Fibroblast of mammary gland (primary cell): ENCODE results near the gene GAD1.

Experiments
- DNase-seq: peaks from one replicate; pipeline ENCODE4 v3.0.0-alpha.2; 2010; ENCODE audit warnings: low read depth
- H3K4me3 ChIP-seq: 2 replicates; pipeline ENCODE4 v1.5.1; 2011; ENCODE audit warnings: low read depth, mild to moderate bottlenecking, low read length, moderate library complexity; ENCODE audit not compliant: control insufficient read depth
- TF ChIP-seq, protein P1 (sequence below): conservative IDR thresholded peaks from 2 replicates; pipeline ENCODE4 v1.5.1; 2011; ENCODE audit warnings: low read depth, low read length, inconsistent platforms; ENCODE audit not compliant: control insufficient read depth, insufficient read depth

Gene GAD1

DNA sequence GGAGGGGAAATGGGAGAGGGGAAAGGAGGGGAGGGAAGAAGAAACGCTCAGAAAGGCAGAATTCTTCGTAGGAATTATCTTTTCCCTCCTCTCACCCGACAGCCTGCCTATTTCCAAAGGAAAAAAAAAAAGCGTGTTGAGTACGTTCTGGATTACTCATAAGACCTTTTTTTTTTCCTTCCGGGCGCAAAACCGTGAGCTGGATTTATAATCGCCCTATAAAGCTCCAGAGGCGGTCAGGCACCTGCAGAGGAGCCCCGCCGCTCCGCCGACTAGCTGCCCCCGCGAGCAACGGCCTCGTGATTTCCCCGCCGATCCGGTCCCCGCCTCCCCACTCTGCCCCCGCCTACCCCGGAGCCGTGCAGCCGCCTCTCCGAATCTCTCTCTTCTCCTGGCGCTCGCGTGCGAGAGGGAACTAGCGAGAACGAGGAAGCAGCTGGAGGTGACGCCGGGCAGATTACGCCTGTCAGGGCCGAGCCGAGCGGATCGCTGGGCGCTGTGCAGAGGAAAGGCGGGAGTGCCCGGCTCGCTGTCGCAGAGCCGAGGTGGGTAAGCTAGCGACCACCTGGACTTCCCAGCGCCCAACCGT is at the start of gene GAD1:
Gene GAD1, plus strand, starts transcription at position 384 of the 589 bp plus-strand sequence. CDS start 1,705 bp downstream, outside the sequence.
- TF ChIP-seq, protein P1, sequence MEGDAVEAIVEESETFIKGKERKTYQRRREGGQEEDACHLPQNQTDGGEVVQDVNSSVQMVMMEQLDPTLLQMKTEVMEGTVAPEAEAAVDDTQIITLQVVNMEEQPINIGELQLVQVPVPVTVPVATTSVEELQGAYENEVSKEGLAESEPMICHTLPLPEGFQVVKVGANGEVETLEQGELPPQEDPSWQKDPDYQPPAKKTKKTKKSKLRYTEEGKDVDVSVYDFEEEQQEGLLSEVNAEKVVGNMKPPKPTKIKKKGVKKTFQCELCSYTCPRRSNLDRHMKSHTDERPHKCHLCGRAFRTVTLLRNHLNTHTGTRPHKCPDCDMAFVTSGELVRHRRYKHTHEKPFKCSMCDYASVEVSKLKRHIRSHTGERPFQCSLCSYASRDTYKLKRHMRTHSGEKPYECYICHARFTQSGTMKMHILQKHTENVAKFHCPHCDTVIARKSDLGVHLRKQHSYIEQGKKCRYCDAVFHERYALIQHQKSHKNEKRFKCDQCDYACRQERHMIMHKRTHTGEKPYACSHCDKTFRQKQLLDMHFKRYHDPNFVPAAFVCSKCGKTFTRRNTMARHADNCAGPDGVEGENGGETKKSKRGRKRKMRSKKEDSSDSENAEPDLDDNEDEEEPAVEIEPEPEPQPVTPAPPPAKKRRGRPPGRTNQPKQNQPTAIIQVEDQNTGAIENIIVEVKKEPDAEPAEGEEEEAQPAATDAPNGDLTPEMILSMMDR, result no peak
- peak; percentile 45 for DNase-seq
- H3K4me3 ChIP-seq, result peak within 1 kb of the TSS; percentile 7

DNA sequence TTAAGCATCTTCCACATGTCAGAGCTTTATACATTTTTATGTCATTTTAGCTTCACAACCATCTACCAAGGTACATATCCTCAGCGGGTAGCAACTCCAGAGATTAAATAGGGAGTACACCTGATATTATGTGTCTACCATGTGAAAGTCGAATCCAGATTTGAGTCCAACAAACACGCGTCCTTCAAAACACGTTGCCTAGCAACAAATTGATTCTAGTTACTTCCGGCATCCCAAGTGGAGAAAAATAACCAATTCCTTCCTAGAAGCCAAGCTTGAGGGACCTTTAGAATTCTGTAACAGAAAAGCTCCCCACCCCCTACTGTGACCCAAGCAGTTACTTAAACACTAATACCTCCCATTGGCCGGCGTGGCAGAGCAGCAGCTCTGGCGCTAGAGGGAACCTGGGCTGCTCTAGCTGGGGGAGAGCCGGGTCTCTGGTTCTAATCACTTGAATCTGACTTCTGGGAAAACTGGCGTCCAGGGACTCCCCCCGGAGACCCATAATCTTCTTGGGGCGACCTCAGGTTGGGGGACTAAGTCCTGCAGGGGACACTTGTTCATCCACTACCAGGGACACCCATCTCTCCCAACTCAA is 46.6 kb upstream of the GAD1 start, which contains the start of gene ERICH2:
Gene ERICH2, plus strand, starts transcription at position 371 of the 598 bp plus-strand sequence. CDS start 304 bp downstream, outside the sequence.
- DNase-seq, result peak; percentile 50
- TF ChIP-seq, protein P1, result peak; percentile 28
- peak within 1 kb of the TSS; percentile 76 for H3K4me3 ChIP-seq

DNA sequence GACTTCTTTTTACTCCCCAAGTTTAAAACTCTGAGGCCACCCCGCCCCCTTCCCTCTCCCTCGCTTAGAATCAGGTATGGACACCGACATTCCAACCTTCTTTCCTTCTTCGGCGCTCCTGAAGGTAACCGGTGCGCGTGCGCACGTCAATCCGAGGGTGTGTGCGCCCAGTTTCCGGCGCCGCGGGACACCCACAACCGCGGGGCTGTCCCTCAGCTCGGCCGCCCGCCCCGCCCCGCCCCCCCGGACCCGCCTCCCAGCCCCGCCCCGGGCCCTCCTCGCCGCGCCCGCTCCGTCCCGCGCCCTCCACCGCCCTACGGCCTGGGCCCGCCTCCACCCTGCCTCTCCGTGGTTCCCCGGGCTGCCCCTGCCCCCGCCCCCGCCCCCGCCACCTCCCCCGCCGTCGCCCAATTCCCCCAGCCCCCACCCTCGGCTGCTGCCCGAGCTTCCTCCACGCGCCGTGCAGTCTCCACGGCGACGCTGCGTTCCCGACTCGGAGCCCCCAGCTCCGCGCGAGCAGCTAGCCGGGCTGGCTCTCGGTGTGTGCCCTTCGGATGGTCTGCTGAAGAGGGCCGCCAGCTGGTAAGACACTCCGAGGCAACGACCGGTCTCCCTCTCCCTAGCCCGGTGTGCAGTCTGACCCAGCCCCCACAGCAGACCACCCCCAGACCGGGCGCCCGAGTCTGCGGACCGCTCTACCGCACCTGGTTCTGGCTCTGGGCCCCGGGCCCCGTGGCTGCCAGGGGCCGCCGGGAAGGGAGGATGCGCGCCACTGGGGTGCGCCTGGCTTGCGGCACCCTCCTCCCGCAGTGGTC is 45.9 kb upstream of the GAD1 start:
- H3K4me3 ChIP-seq, result peak overlapping the region; percentile 76
- TF ChIP-seq, protein P1, result no peak
- peak; percentile 40 for DNase-seq

DNA sequence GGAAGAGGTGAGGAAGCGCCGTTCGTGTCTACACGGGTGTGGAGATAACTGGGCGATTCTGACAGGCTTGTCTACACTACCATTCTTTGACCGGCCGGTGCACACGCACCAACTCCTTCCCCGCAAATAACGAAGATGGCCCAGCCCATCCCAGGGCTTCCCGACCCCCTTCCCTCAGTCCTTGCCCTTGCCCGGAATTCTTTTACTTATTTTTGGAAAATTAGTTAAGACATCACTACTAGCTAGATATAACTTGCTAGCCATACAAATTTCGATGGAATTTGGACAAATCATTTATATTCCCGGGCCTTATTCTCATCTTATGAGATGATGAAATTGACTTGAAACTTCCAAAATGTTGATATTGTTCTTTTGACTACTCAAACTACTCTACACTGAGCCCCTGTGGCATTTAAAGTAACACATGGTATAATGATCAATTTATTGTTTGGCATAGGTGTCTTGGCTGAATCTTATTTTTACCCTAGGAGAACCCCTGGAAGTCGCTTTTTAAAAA is 45.2 kb upstream of the GAD1 start:
- peak overlapping the region; percentile 64 for H3K4me3 ChIP-seq
- TF ChIP-seq, protein P1, result no peak
- DNase-seq, result no peak

DNA sequence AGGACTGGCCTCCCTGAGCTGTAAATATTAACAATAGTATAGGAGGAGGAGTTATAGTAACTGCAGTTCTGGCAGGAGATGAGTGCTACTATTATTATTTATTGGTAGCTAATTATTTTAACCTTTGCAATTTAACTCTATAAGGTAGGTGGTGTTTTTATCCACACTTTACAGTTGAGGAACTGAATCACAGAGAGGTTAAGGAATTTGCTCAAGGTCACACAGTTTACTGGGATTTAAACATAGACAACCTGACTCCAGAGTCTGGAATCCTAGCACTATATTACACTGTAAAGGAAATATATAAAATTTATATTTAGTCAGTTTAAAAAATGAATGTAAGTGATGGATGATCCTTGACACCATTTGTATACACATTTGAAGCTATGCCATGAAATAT is 44.4 kb upstream of the GAD1 start:
- H3K4me3 ChIP-seq, result no peak overlapping the region
- DNase-seq, result no peak
- TF ChIP-seq, protein P1, result no peak

DNA sequence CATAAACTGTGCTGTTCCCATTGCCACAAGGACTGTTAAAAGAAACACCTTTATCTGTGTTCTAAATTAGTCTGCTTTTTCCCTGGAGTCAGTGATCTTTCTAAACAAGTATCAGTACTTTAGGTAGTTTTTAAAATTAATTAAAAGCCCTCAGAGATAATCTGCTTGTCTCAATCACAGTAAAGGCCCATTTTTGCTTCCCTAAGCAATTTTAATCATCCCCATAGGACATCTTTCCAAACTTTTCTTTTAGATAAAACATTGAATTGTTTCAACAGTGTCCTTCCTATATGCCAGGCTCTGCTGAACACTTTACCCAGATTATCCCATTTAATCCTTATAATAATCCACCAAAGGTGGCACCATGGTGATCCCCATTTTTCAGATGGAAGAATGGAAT is 42.6 kb upstream of the GAD1 start:
- no peak overlapping the region for H3K4me3 ChIP-seq
- TF ChIP-seq, protein P1, result no peak
- DNase-seq, result no peak
